Loucy (cell line): ENCODE results near the gene GCKR.

Experiments used
- H2AFZ ChIP-seq: fragments of 200-600 bp; sonication (generic); 2 replicates; pipeline ENCODE4 v1.6.0; 2016; ENCODE audit warnings: antibody characterized with exemption, mild to moderate bottlenecking, low read length, moderate library complexity
- H3F3A ChIP-seq: fragments of 200-600 bp; 2 replicates; pipeline ENCODE4 v1.6.0; 2016; ENCODE audit warnings: antibody characterized with exemption, low read depth, mild to moderate bottlenecking
- H3K27me3 ChIP-seq: fragments of 200-600 bp; sonication (generic); 2 replicates; pipeline ENCODE4 v1.6.1; 2014; ENCODE audit warnings: low read length, mild to moderate bottlenecking; ENCODE audit not compliant: insufficient read depth, poor library complexity, severe bottlenecking
- H3K36me3 ChIP-seq: fragments of 200-600 bp; sonication (generic); 2 replicates; pipeline ENCODE4 v1.6.1; 2016; ENCODE audit warnings: low read length; ENCODE audit not compliant: insufficient read depth
- H3K4me1 ChIP-seq: fragments of 200-600 bp; sonication (generic); 2 replicates; pipeline ENCODE4 v1.5.1; 2014; ENCODE audit warnings: low read length, mild to moderate bottlenecking; ENCODE audit not compliant: insufficient read depth, poor library complexity, severe bottlenecking
- H3K4me2 ChIP-seq: fragments of 200-600 bp; sonication (generic); 2 replicates; pipeline ENCODE4 v1.6.0; 2014; ENCODE audit warnings: antibody characterized with exemption, low read length, low read depth, mild to moderate bottlenecking; ENCODE audit not compliant: poor library complexity, severe bottlenecking
- H3K4me3 ChIP-seq: fragments of 200-600 bp; sonication (generic); 2 replicates; pipeline ENCODE4 v1.5.1; 2014; ENCODE audit warnings: low read length, mild to moderate bottlenecking, mixed read lengths; ENCODE audit not compliant: poor library complexity, severe bottlenecking
- H3K79me2 ChIP-seq: fragments of 200-600 bp; sonication (generic); 2 replicates; pipeline ENCODE4 v1.6.1; 2014; ENCODE audit warnings: low read length; ENCODE audit not compliant: insufficient read depth
- H3K9ac ChIP-seq: fragments of 200-600 bp; sonication (generic); 2 replicates; pipeline ENCODE4 v1.6.0; 2014; ENCODE audit warnings: mild to moderate bottlenecking, low read depth, low read length, moderate library complexity; ENCODE audit not compliant: poor library complexity, severe bottlenecking
- H3K9me2 ChIP-seq: fragments of 200-600 bp; sonication (generic); replicated peaks from 2 replicates; pipeline ENCODE4 v1.6.1; 2016; ENCODE audit warnings: low read depth, low read length, mixed read lengths
- H3K9me3 ChIP-seq: fragments of 200-600 bp; sonication (generic); 2 replicates; pipeline ENCODE4 v1.6.1; 2014; ENCODE audit warnings: mild to moderate bottlenecking, antibody characterized with exemption, low read length, low read depth; ENCODE audit not compliant: insufficient read depth
- H4K20me1 ChIP-seq: fragments of 200-600 bp; sonication (generic); 2 replicates; pipeline ENCODE4 v1.6.0; 2014; ENCODE audit warnings: antibody characterized with exemption, low read length, mild to moderate bottlenecking; ENCODE audit not compliant: insufficient read depth, poor library complexity, severe bottlenecking
- CTCF ChIP-seq: fragments of 200-600 bp; sonication (generic); conservative IDR thresholded peaks from 2 replicates; pipeline ENCODE4 v1.5.1; 2014; ENCODE audit warnings: mild to moderate bottlenecking, antibody characterized with exemption, low read length
- EZH2phosphoT487 ChIP-seq: fragments of 200-600 bp; IDR thresholded peaks from 2 replicates; pipeline ENCODE4 v1.6.1; 2018; ENCODE audit warnings: antibody characterized with exemption, mild to moderate bottlenecking, moderate library complexity, borderline replicate concordance

Gene GCKR

GRCh38 chr2:27561060-27561459, 64.4 kb downstream of the GCKR start:
- Histone ChIP-seq H3K4me2 (no peak overlapping the region), H3K9ac (no peak overlapping the region), H3K4me1 (no peaks in the 10 kb centered on the region), H3K79me2 (no peaks in the 10 kb centered on the region), H3K36me3 (no peaks in the 10 kb centered on the region), H3F3A (no peaks in the 10 kb centered on the region), H4K20me1 (no peaks in the 10 kb centered on the region), H3K9me2 (no peaks in the 10 kb centered on the region), H3K9me3 (no peaks in the 10 kb centered on the region), H3K4me3 (no peak overlapping the region), H2AFZ (no peak overlapping the region), H3K27me3 (peaks cover 2% of the 10 kb centered on the region)
- no peak for TF ChIP-seq EZH2phosphoT487
- TF ChIP-seq CTCF, result no peak

- Histone ChIP-seq H3K4me3 (no peak overlapping the region), H3K9ac (no peak overlapping the region), H3K9me3 (no peaks in the 10 kb centered on the region), H3K27me3 (peaks cover 56% of the 10 kb centered on the region), H3K4me1 (no peaks in the 10 kb centered on the region), H3K79me2 (no peaks in the 10 kb centered on the region), H3K36me3 (no peaks in the 10 kb centered on the region), H3K4me2 (no peak overlapping the region), H3K9me2 (no peaks in the 10 kb centered on the region), H3F3A (no peaks in the 10 kb centered on the region), H4K20me1 (no peaks in the 10 kb centered on the region), H2AFZ (no peak overlapping the region)
- TF ChIP-seq CTCF (no peak), EZH2phosphoT487 (no peak)
These were observed 70.0 kb downstream of the GCKR start for GRCh38 chr2:27566628-27567027.

GRCh38 chr2:27569398-27569797, 72.8 kb downstream of the GCKR start:
- Histone ChIP-seq H3K79me2 (no peaks in the 10 kb centered on the region), H3K4me2 (no peak overlapping the region), H3K9me3 (no peaks in the 10 kb centered on the region), H4K20me1 (no peaks in the 10 kb centered on the region), H3K4me1 (no peaks in the 10 kb centered on the region), H3F3A (no peaks in the 10 kb centered on the region), H3K27me3 (peaks cover 66% of the 10 kb centered on the region), H2AFZ (no peak overlapping the region), H3K4me3 (no peak overlapping the region), H3K36me3 (no peaks in the 10 kb centered on the region), H3K9me2 (no peaks in the 10 kb centered on the region), H3K9ac (no peak overlapping the region)
- no peak for TF ChIP-seq EZH2phosphoT487
- no peak for TF ChIP-seq CTCF
